ENCODE data around the gene MRPL36.

GRCh38 chr5:1785062-1785461, 14.6 kb downstream of the MRPL36 start:
- no peak for TF ChIP-seq POLR2A (IDR thresholded peaks at IDR 0.05)
- no peak for TF ChIP-seq EP300 (IDR thresholded peaks at IDR 0.05)
- TF ChIP-seq, protein P1, sequence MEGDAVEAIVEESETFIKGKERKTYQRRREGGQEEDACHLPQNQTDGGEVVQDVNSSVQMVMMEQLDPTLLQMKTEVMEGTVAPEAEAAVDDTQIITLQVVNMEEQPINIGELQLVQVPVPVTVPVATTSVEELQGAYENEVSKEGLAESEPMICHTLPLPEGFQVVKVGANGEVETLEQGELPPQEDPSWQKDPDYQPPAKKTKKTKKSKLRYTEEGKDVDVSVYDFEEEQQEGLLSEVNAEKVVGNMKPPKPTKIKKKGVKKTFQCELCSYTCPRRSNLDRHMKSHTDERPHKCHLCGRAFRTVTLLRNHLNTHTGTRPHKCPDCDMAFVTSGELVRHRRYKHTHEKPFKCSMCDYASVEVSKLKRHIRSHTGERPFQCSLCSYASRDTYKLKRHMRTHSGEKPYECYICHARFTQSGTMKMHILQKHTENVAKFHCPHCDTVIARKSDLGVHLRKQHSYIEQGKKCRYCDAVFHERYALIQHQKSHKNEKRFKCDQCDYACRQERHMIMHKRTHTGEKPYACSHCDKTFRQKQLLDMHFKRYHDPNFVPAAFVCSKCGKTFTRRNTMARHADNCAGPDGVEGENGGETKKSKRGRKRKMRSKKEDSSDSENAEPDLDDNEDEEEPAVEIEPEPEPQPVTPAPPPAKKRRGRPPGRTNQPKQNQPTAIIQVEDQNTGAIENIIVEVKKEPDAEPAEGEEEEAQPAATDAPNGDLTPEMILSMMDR (IDR thresholded peaks at IDR 0.05): no peak
- TF ChIP-seq POLR2AphosphoS5 (IDR thresholded peaks at IDR 0.05): no peak
